MM.1S (cell line): Measurements from ENCODE around the gene PRKAR2B.

ENCODE experiments used
- DNase-seq: peaks from one replicate; pipeline ENCODE4 v3.0.0-alpha.2; 2015
- H2AFZ ChIP-seq: fragments of 300-600 bp; sonication (generic); 2 replicates; pipeline ENCODE4 v1.6.0; 2016; ENCODE audit warnings: antibody characterized with exemption, low read length
- H3F3A ChIP-seq: fragments of 300-600 bp; sonication (generic); 2 replicates; pipeline ENCODE4 v1.6.1; 2016; ENCODE audit warnings: mild to moderate bottlenecking, antibody characterized with exemption, low read length, moderate library complexity, mixed read lengths; ENCODE audit not compliant: insufficient read depth
- H3K27ac ChIP-seq: fragments of 300-600 bp; sonication (generic); 2 replicates; pipeline ENCODE4 v1.5.1; 2016; ENCODE audit warnings: mild to moderate bottlenecking, low read length
- H3K27me3 ChIP-seq: fragments of 300-600 bp; sonication (generic); replicated peaks from 2 replicates; pipeline ENCODE4 v1.6.0; 2016; ENCODE audit warnings: low read length; ENCODE audit not compliant: insufficient read depth
- H3K36me3 ChIP-seq: fragments of 300-600 bp; sonication (generic); replicated peaks from 2 replicates; pipeline ENCODE4 v1.6.1; 2016; ENCODE audit warnings: mild to moderate bottlenecking, low read length, mixed read lengths; ENCODE audit not compliant: insufficient read depth
- H3K4me1 ChIP-seq: fragments of 300-600 bp; sonication (generic); 2 replicates; pipeline ENCODE4 v1.6.1; 2016; ENCODE audit warnings: low read length, mixed read lengths
- H3K4me2 ChIP-seq: fragments of 300-600 bp; sonication (generic); 2 replicates; pipeline ENCODE4 v1.6.0; 2016; ENCODE audit warnings: low read depth, low read length
- H3K4me3 ChIP-seq: fragments of 300-600 bp; sonication (generic); 2 replicates; pipeline ENCODE4 v1.5.1; 2016; ENCODE audit warnings: low read length, mixed read lengths
- H3K79me2 ChIP-seq: fragments of 300-600 bp; sonication (generic); 2 replicates; pipeline ENCODE4 v1.6.1; 2016; ENCODE audit warnings: mixed run types, low read length, mixed read lengths
- H3K9ac ChIP-seq: fragments of 300-600 bp; sonication (generic); 2 replicates; pipeline ENCODE4 v1.6.1; 2016; ENCODE audit warnings: low read length, mixed read lengths
- H3K9me2 ChIP-seq: fragments of 300-600 bp; sonication (generic); replicated peaks from 2 replicates; pipeline ENCODE4 v1.6.1; 2016; ENCODE audit warnings: mild to moderate bottlenecking, low read length, mixed read lengths; ENCODE audit not compliant: insufficient read depth
- H3K9me3 ChIP-seq: fragments of 300-600 bp; sonication (generic); replicated peaks from 2 replicates; pipeline ENCODE4 v1.6.1; 2016; ENCODE audit warnings: mild to moderate bottlenecking, low read length, mixed read lengths; ENCODE audit not compliant: insufficient read depth
- H4K20me1 ChIP-seq: fragments of 300-600 bp; sonication (generic); 2 replicates; pipeline ENCODE4 v1.6.1; 2016; ENCODE audit warnings: mild to moderate bottlenecking, low read length, moderate library complexity, mixed read lengths; ENCODE audit not compliant: insufficient read depth
- CTCF ChIP-seq: fragments of 300-600 bp; sonication (generic); IDR thresholded peaks from 2 replicates; pipeline ENCODE4 v1.5.1; 2016; ENCODE audit warnings: antibody characterized with exemption, low read length, mixed read lengths
- EZH2 ChIP-seq: fragments of 300-600 bp; sonication (generic); optimal IDR thresholded peaks from 2 replicates; pipeline ENCODE3; 2017; ENCODE audit warnings: low read depth, mild to moderate bottlenecking, antibody characterized with exemption, low read length, mixed read lengths
- EZH2phosphoT487 ChIP-seq: fragments of 300-600 bp; sonication (generic); IDR thresholded peaks from 2 replicates; pipeline ENCODE4 v1.6.1; 2018; ENCODE audit warnings: antibody characterized with exemption, low read length

PRKAR2B gene

GRCh38 chr7:107036535-107036934, 8.0 kb upstream of the PRKAR2B start:
- H3K79me2 ChIP-seq = no peaks in the 10 kb centered on the region
- H3K27me3 ChIP-seq = no peaks in the 10 kb centered on the region
- H3K27ac ChIP-seq = no peak overlapping the region
- no peaks in the 10 kb centered on the region for H3K36me3 ChIP-seq
- no peak overlapping the region for H2AFZ ChIP-seq
- no peak overlapping the region for H3K4me2 ChIP-seq
- no peak for TF ChIP-seq CTCF
- TF ChIP-seq EZH2phosphoT487 = no peak
- no peak for TF ChIP-seq EZH2
- H3F3A ChIP-seq = no peaks in the 10 kb centered on the region
- H3K9me2 ChIP-seq = no peaks in the 10 kb centered on the region
- H3K9me3 ChIP-seq = no peaks in the 10 kb centered on the region
- H3K4me3 ChIP-seq = no peak overlapping the region
- no peaks in the 10 kb centered on the region for H3K4me1 ChIP-seq
- no peaks in the 10 kb centered on the region for H4K20me1 ChIP-seq
- no peak for DNase-seq
- no peak overlapping the region for H3K9ac ChIP-seq

- Histone ChIP-seq H3K4me1 (no peaks in the 10 kb centered on the region), H3K79me2 (no peaks in the 10 kb centered on the region), H3K36me3 (no peaks in the 10 kb centered on the region), H3K9me2 (no peaks in the 10 kb centered on the region), H3F3A (no peaks in the 10 kb centered on the region), H3K27me3 (no peaks in the 10 kb centered on the region), H3K4me2 (no peak overlapping the region), H3K9me3 (no peaks in the 10 kb centered on the region), H4K20me1 (no peaks in the 10 kb centered on the region), H3K9ac (no peak overlapping the region), H3K27ac (no peak overlapping the region), H3K4me3 (no peak overlapping the region), H2AFZ (no peak overlapping the region)
- DNase-seq = no peak
- TF ChIP-seq EZH2phosphoT487 = no peak
- TF ChIP-seq CTCF = no peak
These were observed 6.5 kb upstream of the PRKAR2B start for GRCh38 chr7:107037717-107038603.

GRCh38 chr7:107039199-107039900, 5.2 kb upstream of the PRKAR2B start:
- DNase-seq = no peak
- H3K27me3 ChIP-seq = no peaks in the 10 kb centered on the region
- H3K9ac ChIP-seq = no peak overlapping the region
- H3K27ac ChIP-seq = no peak overlapping the region
- no peak overlapping the region for H3K4me2 ChIP-seq
- TF ChIP-seq CTCF (no peak), EZH2phosphoT487 (no peak), EZH2 (no peak)
- no peak overlapping the region for H2AFZ ChIP-seq
- no peaks in the 10 kb centered on the region; the same call in 1 of the 2 replicates for H3K4me1 ChIP-seq
- H4K20me1 ChIP-seq = no peaks in the 10 kb centered on the region
- H3K79me2 ChIP-seq = no peaks in the 10 kb centered on the region
- no peak overlapping the region for H3K4me3 ChIP-seq
- no peaks in the 10 kb centered on the region for H3K9me3 ChIP-seq
- no peaks in the 10 kb centered on the region for H3K9me2 ChIP-seq
- peaks cover 3% of the 10 kb centered on the region; the same call in 1 of the 2 replicates for H3F3A ChIP-seq
- H3K36me3 ChIP-seq = no peaks in the 10 kb centered on the region
